GM23338 (cell line): ENCODE measurements around the gene GRIN3A. TPM values are rescaled to one million over a fixed set of nuclear protein-coding genes. Genes with fewer than 3 reads are reported as not detected.

Experiments used
- ATAC-seq: fragments of 200-7000 bp; cut with Tn5 transposase; 3 replicates; pipeline ENCODE4 v1.9.1; 2020
- DNase-seq: peaks from one replicate; pipeline ENCODE4 v3.0.0-alpha.2; 2015; ENCODE audit warnings: low spot score
- H2AFZ ChIP-seq: fragments of 200-600 bp; sonication (generic); 2 replicates; pipeline ENCODE4 v1.8.0; 2016; ENCODE audit warnings: antibody characterized with exemption, mild to moderate bottlenecking, moderate library complexity
- H3F3A ChIP-seq: fragments of 200-600 bp; sonication (generic); replicated peaks from 2 replicates; pipeline ENCODE4 v1.8.0; 2017; ENCODE audit warnings: antibody characterized with exemption, mixed run types, low read depth
- H3K27ac ChIP-seq: fragments of 200-600 bp; sonication (generic); 2 replicates; pipeline ENCODE4 v1.6.1; 2016; ENCODE audit warnings: low read depth
- H3K27me3 ChIP-seq: fragments of 200-600 bp; sonication (generic); 2 replicates; pipeline ENCODE4 v1.8.0; 2016; ENCODE audit warnings: mild to moderate bottlenecking, mixed run types, moderate library complexity; ENCODE audit not compliant: insufficient read depth
- H3K36me3 ChIP-seq: fragments of 200-600 bp; sonication (generic); 2 replicates; pipeline ENCODE4 v1.8.0; 2016; ENCODE audit warnings: mild to moderate bottlenecking; ENCODE audit not compliant: insufficient read depth
- H3K4me1 ChIP-seq: fragments of 200-600 bp; sonication (generic); 2 replicates; pipeline ENCODE4 v1.8.0; 2016; ENCODE audit warnings: mild to moderate bottlenecking, moderate library complexity; ENCODE audit not compliant: insufficient read depth
- H3K4me2 ChIP-seq: fragments of 200-600 bp; sonication (generic); 2 replicates; pipeline ENCODE4 v1.7.1; 2017; ENCODE audit warnings: mixed run types
- H3K4me3 ChIP-seq: fragments of 200-600 bp; sonication (generic); 2 replicates; pipeline ENCODE4 v1.6.1; 2016; ENCODE audit warnings: mixed run types
- H3K79me2 ChIP-seq: fragments of 200-600 bp; sonication (generic); replicated peaks from 2 replicates; pipeline ENCODE4 v1.8.0; 2017; ENCODE audit warnings: mild to moderate bottlenecking; ENCODE audit not compliant: insufficient read depth
- H3K9me2 ChIP-seq: fragments of 200-600 bp; sonication (generic); 2 replicates; pipeline ENCODE4 v1.8.0; 2017; ENCODE audit not compliant: insufficient read depth
- H4K20me1 ChIP-seq: fragments of 200-600 bp; sonication (generic); replicated peaks from 2 replicates; pipeline ENCODE4 v1.8.0; 2017; ENCODE audit warnings: mild to moderate bottlenecking; ENCODE audit not compliant: insufficient read depth
- H3K27ac Mint-ChIP-seq: 2 replicates; pipeline ENCODE4 v1.8.0; 2020; ENCODE audit warnings: inconsistent platforms, mild to moderate bottlenecking, moderate library complexity, mixed read lengths
- H3K27me3 Mint-ChIP-seq: 3 replicates; pipeline ENCODE4 v1.8.0; 2022; ENCODE audit warnings: low read depth, mild to moderate bottlenecking, moderate library complexity, mixed read lengths, inconsistent platforms; ENCODE audit not compliant: insufficient read depth, poor library complexity
- H3K36me3 Mint-ChIP-seq: 3 replicates; pipeline ENCODE4 v1.8.0; 2021; ENCODE audit warnings: low read depth, mild to moderate bottlenecking, inconsistent platforms, moderate library complexity, mixed read lengths
- H3K4me1 Mint-ChIP-seq: 3 replicates; pipeline ENCODE4 v1.8.0; 2020; ENCODE audit warnings: mild to moderate bottlenecking, inconsistent platforms, mixed read lengths
- H3K4me3 Mint-ChIP-seq: 3 replicates; pipeline ENCODE4 v1.8.0; 2021; ENCODE audit warnings: moderate library complexity, mild to moderate bottlenecking, inconsistent platforms, mixed read lengths
- H3K9me3 Mint-ChIP-seq: 3 replicates; pipeline ENCODE4 v1.8.0; 2020; ENCODE audit warnings: moderate library complexity, mild to moderate bottlenecking, inconsistent platforms, mixed read lengths
- CREB1 ChIP-seq: fragments of 250-450 bp; sonication (Bioruptor Pico); IDR thresholded peaks from 2 replicates; pipeline ENCODE4 v1.5.0; 2020; ENCODE audit warnings: low read depth, mild to moderate bottlenecking, moderate library complexity
- ETS1 ChIP-seq: IDR thresholded peaks from 2 replicates; pipeline ENCODE4 v1.6.1; 2016; ENCODE audit warnings: antibody characterized with exemption
- JUNB ChIP-seq: IDR thresholded peaks from one replicate; pipeline ENCODE4 v1.6.1; 2016; ENCODE audit warnings: antibody characterized with exemption; ENCODE audit not compliant: unreplicated experiment
- POLR2AphosphoS5 ChIP-seq: IDR thresholded peaks from 2 replicates; pipeline ENCODE4 v1.6.1; 2016; ENCODE audit warnings: antibody characterized with exemption, low read depth
- REST ChIP-seq: IDR thresholded peaks from one replicate; pipeline ENCODE4 v1.6.1; 2018; ENCODE audit warnings: antibody characterized with exemption; ENCODE audit not compliant: unreplicated experiment
- STAT1 ChIP-seq: IDR thresholded peaks from one replicate; pipeline ENCODE4 v1.6.1; 2016; ENCODE audit warnings: antibody characterized with exemption; ENCODE audit not compliant: unreplicated experiment
- ZNF114 ChIP-seq: fragments of 250-450 bp; sonication (Bioruptor Pico); IDR thresholded peaks from 2 replicates; pipeline ENCODE4 v1.5.0; 2020; ENCODE audit warnings: mild to moderate bottlenecking, moderate library complexity
- ZNF331 ChIP-seq: fragments of 250-450 bp; sonication (Bioruptor Pico); IDR thresholded peaks from 2 replicates; pipeline ENCODE4 v1.5.0; 2020; ENCODE audit warnings: low read depth, mild to moderate bottlenecking, moderate library complexity
- ZNF462 ChIP-seq: fragments of 250-450 bp; sonication (Bioruptor Pico); IDR thresholded peaks from 2 replicates; pipeline ENCODE4 v1.5.0; 2020; ENCODE audit warnings: mild to moderate bottlenecking, moderate library complexity
- polyA plus RNA-seq: library from polyadenylated mRNA; unstranded; fragments of >200 nt; fragmentation: Nextera tagmentation; extraction: Ambion mirVana; gene quantifications from 2 replicates; pipeline ENCODE4 v1.2.1, GENCODE V29; 2016
- total RNA-seq: library from RNA; depleted of rRNA; stranded (reverse); fragments of >200 nt; shearing (Covaris generic); gene quantifications from 2 replicates; pipeline ENCODE4 v1.2.3, GENCODE V29; 2014

Gene GRIN3A
- total and polyA plus RNA-seq, 2 experiments from 2014 or later: 0.03 to 0.05 TPM

GRCh38 chr9:101739311-101739710 is 864 bp upstream of the GRIN3A start:
- Histone ChIP-seq H3K4me3 (peak overlapping the region; percentile 70), H3K27me3 (peaks cover 60% of the 10 kb centered on the region), H3K36me3 (no peaks in the 10 kb centered on the region), H3F3A (no peaks in the 10 kb centered on the region), H3K9me2 (peaks cover 3% of the 10 kb centered on the region; the same call in 1 of the 2 replicates), H3K27ac (no peak overlapping the region), H3K4me1 (peaks cover 26% of the 10 kb centered on the region), H3K4me2 (peak overlapping the region; percentile 95), H2AFZ (no peak overlapping the region), H3K79me2 (no peaks in the 10 kb centered on the region), H4K20me1 (no peaks in the 10 kb centered on the region)
- ATAC-seq (no peak), DNase-seq (peak; percentile 36)
- Mint-ChIP-seq H3K36me3 (no peaks in the 10 kb centered on the region), H3K27ac (no peak overlapping the region), H3K4me3 (peak overlapping the region; percentile 74; the same call in 2 of the 3 replicates), H3K4me1 (peaks cover 27% of the 10 kb centered on the region), H3K9me3 (no peaks in the 10 kb centered on the region; the same call in 2 of the 3 replicates), H3K27me3 (peaks cover 32% of the 10 kb centered on the region)
- TF ChIP-seq ZNF462 (CRISPR knock-in tag) (no peak), POLR2AphosphoS5 (no peak), JUNB (no peak), ZNF114 (no peak)

- Histone ChIP-seq H3K4me1 (peaks cover 34% of the 10 kb centered on the region), H3K79me2 (no peaks in the 10 kb centered on the region), H3K9me2 (peaks cover 3% of the 10 kb centered on the region; the same call in 1 of the 2 replicates), H3K36me3 (no peaks in the 10 kb centered on the region), H3K27ac (no peak overlapping the region), H2AFZ (peak overlapping the region; percentile 99), H3K4me2 (peak overlapping the region; percentile 95), H3K27me3 (peaks cover 60% of the 10 kb centered on the region), H3K4me3 (peak overlapping the region; percentile 70), H3F3A (no peaks in the 10 kb centered on the region), H4K20me1 (no peaks in the 10 kb centered on the region)
- Mint-ChIP-seq H3K4me1 (peaks cover 31% of the 10 kb centered on the region), H3K36me3 (no peaks in the 10 kb centered on the region), H3K27me3 (peaks cover 32% of the 10 kb centered on the region), H3K9me3 (no peaks in the 10 kb centered on the region; the same call in 2 of the 3 replicates), H3K4me3 (peak overlapping the region; percentile 74), H3K27ac (no peak overlapping the region)
- ATAC-seq (peak; percentile 80), DNase-seq (peak; percentile 67)
- TF ChIP-seq REST (no peak), ZNF331 (CRISPR knock-in tag) (no peak), CREB1 (CRISPR knock-in tag) (no peak), ETS1 (no peak), ZNF114 (no peak), STAT1 (no peak)
Observed at GRCh38 chr9:101737705-101738565, 512 bp downstream of the GRIN3A start.
